HG03457 (cell line): ENCODE measurements around the gene UPK1A.
"Not testable (repeated sequence)": the region's sequence is repeated elsewhere in the genome, so short reads cannot be mapped to it uniquely, and the experiment has no call there.

ENCODE experiments used
- ATAC-seq: cut with Tn5 transposase; IDR thresholded peaks from one replicate; pipeline ENCODE4 v1.9.1; 2021; ENCODE audit warnings: moderate number of reproducible peaks; ENCODE audit not compliant: unreplicated experiment

The UPK1A gene

DNA sequence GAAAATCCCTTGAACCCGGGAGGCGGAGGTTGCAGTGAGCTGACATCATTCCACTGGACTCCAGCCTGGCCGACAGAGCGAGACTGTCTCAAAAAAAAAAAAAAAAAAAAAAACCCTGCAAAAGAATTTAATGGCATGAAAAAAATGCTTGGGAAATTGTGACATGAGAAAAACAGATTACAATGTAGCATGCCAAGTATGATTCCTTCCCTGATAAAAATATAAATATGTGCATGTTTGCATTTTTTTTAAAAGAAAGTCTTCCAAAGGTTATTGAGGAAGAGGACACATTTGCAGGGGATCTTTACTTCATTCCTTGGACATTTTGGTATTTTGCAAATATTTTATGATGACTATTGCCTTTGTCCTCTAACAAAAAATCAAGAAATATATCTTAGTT, 23.5 kb downstream of the UPK1A start:
- ATAC-seq, result no peak

DNA sequence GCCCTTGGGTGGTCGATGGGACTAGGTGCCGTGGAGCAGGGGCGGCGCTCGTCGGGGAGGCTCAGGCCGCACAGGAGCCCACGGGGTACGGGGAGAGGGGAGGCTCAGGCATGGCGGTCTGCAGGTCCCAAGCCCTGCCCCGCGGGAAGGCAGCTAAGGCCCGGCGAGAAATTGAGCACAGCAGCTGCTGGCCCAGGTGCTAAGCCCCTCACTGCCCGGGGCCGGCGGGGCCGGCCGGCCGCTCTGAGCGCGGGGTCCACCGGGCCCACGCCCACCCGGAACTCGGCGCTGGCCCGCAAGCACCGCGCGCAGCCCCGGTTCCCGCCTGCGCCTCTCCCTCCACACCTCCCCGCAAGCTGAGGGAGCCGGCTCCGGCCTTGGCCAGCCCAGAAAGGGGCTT, 24.8 kb downstream of the UPK1A start:
- ATAC-seq, result not testable (repeated sequence)

DNA sequence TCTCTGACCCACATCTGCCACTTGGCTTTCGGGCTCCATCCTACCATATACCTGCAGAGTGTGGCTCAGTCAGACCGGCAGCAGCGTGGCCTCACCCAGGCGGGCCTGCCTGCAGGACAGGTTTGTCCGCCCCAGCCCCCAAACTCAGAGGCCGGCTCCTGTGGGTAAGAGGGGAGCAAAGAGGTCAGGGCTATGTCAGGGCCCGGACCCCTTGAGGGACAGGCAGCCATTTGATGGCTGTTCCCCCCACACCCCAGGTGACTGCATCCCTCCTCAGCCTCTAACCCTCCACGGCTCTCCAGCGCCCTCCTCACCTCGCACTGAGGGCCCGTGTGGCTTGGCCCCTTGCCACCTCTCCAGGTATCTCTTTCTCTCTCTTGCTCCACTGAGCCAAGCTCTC, 25.7 kb downstream of the UPK1A start:
- ATAC-seq, result no peak

DNA sequence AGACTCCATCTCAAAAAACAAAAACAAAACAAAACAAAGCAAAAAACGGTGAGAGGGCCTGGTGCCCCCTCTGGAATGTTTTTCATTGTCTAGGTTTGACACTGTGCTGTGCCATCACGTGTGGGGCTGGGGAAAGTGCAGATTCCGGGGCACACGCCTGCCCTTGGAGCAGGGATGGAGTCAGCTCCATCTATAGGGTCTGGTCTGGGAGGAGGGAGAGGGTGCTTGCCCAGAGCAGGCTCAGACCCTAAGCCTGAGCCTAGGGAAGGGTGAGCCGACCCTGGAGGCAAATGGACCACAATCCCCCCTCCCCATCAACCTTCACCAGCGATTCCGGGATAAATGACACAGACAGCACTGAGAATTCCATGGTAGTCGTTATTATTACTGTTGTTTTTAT, 27.1 kb downstream of the UPK1A start:
- no peak for ATAC-seq

DNA sequence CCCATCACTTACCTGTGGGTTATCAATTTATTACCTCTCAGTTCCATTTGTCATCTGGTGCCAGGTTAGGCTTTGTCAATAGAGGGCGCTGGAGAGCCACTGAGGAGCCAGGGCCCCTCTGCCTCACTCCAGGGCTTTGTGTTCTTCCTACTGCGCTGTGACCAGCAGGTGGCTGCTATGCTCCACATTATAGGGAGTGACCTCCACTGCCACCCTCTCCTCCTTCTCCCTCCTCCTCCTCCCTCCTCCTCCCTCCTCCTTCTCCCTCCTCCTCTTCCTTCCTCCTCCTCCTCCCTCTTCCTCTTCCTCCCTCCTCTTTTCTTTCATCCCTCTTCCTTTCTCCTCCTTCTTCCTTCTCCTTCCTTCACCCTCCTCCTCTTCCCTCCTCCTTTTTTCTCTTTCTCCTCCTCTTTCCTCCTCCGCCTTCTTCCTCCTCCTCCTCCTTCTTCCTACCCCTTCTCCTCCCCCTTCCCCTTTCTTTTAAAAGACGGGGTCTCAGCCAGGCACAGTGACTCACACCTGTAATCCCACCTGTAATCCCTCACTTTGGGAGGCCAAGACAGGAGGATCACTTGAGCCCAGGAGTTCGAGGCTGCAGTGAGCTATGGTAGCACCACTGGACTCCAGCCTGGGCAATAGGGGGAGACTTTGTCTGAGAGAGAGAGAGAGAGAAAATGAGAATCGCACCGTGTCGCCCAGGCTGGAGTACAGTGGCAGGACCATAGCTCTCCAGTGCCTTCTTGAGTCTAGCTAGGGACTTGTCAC, 27.7 kb downstream of the UPK1A start:
- no peak for ATAC-seq

DNA sequence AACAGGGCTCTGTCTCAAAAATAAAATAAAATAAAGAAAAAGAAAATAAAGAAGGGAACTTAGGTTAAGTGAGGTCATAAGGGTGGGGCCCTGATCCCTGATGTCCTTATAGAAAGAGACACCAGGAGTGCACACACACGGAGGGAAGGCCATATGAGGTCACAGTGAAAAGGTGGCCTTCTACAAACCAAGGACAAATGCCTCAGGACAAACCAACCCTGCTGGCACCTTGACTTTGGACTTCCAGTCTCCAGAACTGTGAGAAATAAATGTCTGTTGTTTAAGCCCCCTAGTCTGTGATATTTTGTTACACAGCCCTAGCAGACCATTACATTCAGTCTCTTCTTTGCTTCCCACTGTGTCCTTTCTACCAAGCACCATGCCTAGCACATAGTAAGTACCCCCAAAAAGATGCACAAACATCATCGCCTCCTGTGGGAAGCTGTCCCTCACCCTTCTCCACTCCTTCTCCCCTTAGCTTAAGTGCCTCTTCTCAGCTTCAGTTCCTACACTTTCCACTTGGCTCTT, 29.6 kb downstream of the UPK1A start:
- ATAC-seq, result no peak

DNA sequence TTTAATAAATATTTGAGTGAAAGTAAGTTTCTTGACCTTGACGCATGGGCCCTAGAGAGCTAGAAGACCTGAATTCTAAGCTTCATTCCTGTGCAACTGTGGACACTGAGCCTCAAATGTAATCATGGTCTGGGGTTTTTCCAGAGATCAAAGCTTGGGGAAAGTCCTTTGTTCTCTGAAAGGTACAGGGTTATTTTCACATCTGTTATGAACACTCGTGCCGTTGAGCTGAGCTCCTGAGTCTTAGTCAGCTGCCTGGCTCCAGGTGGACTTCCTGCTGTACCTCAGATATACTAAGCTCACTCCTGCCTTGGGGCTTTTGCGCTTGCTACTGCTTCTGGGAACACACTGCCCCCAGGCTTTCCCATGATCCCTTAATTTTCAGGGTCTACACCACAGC, 30.5 kb downstream of the UPK1A start:
- ATAC-seq, result no peak

DNA sequence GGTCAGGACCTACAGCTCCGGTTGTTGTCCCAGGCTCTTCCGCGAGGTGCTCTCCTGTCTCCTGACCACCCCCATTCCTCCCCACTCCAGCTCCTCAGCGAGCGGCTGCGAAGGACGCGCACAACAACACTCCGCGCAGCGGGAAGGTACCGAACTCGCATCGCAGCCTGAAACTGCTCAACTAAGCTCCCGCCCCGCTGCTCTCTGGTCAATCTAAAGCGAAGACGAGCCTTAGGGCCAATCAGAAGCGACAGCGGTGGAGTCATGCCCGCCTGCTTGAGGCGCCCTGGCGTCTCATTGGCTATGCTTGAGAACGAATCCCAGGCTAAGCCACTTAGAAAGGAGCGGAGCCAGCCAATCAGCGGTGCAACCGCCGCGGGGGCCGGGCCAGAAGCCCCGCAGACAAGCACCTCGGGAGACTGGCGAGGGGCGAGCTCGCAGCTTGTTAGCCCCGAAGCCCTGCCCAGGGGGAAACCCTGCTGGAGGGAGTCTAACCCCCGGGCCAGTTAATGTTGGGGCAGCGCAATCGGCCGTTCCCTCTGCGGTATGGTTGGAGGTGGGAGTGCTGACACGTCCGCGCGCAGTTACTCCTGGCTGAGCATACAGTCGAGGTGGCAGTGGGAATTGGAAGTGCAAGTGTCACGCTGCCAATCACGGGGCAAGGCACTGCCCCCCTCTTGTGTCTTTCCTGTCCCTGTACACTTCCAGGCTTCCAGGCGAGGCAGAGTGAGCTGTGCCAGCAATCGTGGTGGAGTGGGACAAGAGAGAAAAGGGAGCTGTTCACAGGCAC, 36.1 kb downstream of the UPK1A start:
- peak; percentile 86 for ATAC-seq

DNA sequence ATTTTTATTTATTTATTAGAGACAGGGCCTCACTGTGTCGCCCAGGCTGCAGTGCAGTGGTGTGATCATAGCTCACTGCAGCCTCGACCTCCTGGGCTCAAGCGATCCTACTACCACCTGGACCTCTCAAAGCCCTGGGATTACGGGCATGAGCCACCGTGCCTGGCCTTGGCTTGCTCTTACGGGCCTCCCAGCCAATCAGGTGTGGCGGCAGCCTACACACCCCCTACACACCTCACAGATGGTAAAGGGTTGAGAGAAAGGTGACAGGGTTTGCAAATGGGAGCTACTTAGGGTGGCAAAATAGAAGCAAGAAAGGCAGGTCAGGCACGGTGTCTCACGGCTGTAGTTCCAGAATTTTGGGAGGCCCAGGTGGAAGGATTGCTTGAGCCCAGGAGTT, 37.0 kb downstream of the UPK1A start:
- no peak for ATAC-seq

DNA sequence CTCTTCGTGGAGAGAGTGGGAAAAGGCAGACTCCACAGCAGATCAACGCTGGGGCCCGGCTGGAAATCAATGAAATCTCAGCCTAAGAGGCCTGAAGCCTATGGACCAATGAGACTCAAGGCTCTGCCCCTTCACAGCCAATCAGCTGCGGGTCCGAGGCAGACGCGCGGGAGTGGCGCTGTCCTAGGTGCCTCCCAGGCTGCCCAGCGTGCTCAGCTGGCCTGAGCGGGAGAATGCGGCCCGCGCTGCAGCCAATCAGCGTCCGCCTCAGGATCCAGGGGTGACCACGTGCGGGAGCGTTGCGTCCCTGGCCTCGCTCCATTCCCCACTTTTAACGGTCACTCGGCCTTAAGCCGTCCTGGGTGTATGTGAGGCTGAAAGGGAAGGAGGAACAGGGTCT, 37.9 kb downstream of the UPK1A start, which contains the start of gene ZBTB32:
TSS of gene ZBTB32 (plus strand) at position 341 of the 400 bp plus-strand sequence. CDS start 10,069 bp downstream, outside the sequence.
- no peak for ATAC-seq

DNA sequence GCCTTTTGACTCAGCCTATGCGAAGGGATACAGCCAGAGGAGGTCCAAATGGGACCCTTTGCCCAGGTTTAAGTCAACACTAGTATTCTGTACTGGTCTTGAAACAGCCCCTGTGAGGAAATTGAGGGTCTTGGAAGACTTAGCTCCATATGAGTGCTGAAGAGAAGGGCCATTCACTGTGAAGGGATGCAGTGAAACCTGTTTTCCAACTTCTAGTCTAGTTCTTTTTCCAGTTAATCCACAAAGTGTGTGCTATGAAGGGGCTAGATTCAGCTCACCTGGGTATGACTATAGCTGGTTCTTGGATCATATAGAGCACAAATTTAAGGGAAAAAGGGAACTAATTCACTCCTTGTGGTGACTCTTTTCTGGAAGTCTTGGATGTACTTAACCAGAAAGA, 42.1 kb downstream of the UPK1A start:
- no peak for ATAC-seq

DNA sequence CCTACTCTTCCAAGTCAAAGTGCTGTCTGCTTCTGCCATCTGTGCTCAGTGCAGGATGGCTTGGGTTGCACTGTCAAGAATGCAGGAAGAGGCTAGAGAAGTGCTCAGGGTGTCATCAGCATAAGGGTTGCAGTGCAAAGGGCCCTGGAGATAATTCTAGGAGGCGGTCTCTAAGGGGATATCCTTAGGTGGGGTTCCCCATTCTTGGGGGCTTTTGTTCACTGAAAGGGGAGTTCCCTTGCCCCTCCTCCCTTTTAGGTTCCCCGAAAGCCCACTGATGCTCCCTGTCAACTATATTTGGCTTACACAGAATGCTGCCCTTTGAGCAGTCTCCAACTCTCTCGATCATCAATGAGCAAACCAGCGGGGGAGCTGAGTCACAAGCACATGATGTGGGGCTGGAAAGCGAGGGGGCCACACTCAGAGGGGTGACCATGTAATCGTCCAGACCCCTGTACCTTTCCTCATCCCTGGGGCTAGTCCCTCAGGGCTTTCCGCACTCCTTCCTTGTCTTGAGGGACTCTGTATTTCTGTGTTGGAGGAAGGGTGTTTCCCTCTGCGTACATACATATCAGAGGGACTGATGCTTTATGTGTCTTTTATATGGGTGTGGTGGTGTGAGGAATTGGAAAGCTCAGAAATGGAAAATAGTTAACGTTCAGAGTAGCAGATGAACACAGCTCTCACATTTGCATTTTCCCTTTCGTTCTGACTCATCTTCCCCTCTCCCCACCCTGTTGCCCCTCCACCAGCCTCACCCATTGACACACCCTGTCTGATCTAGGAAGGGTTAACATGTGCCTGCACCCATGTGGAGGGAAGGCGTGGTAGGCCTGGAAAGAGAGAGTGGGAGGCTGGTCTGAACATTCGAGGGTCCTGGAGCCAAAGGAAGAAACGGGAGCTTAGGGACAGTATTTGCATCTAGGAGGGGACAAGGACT, 44.7 kb downstream of the UPK1A start:
- no peak for ATAC-seq

DNA sequence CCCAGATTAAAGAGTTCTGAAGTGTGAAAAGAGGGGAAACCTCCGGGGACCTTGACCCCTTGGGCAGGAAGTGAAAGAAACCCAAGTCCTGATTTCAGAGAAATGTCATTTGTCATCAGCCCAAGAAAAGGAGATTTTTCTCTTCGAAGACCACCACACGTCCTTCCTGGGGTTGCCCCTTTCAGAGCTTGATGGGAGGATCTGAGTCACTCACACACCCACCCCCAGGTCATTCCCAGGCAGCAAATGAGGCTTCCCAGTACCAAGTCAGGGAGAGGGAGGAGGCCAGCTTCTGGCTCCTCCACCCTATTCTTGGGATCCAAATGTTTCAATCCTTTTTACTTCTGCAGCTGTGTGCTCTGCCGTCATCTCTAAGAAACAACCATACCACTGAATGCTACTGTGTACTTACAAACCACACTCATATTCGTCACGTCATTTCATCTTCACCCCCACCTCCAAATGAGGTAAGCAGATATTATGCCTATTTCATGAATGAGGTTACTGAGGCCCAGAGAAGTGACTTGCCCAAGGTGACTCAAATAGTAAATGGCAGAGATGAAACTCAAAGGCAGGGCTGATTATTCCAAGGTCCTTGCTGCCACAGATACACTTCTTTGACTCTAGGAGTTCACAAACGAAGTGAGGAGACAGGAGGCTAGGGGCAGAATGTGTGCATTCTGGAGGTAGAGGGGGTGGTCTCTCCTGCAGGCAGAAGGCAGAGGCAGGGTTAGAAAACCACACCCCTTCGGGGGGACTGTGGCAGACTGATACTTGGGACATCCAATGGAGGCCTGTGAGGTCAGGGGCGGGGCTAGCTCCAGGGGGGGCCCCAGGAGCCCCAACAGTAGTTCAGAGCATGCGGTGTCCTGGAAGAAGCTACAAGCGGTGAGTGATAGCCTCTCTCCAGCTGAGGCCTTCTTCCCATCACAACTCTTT, 46.5 kb downstream of the UPK1A start:
- ATAC-seq, result no peak

DNA sequence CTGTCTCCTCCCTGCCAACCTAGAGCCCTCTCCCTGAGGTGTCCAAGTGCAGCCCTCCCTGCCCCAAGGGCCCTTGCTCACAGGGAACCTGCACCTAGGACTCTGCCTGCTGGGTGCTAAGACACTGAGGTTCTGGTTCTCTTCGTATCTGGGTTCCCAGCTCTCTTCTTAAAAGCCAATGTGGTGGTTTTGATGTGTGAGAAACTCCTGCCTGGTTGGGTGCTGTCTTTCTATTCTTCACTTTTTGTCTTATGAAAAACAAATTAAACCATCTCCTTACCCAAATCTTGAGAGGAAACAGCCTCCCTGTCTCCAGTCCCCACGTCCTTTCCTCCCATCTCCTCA, 47.2 kb downstream of the UPK1A start:
- no peak for ATAC-seq

DNA sequence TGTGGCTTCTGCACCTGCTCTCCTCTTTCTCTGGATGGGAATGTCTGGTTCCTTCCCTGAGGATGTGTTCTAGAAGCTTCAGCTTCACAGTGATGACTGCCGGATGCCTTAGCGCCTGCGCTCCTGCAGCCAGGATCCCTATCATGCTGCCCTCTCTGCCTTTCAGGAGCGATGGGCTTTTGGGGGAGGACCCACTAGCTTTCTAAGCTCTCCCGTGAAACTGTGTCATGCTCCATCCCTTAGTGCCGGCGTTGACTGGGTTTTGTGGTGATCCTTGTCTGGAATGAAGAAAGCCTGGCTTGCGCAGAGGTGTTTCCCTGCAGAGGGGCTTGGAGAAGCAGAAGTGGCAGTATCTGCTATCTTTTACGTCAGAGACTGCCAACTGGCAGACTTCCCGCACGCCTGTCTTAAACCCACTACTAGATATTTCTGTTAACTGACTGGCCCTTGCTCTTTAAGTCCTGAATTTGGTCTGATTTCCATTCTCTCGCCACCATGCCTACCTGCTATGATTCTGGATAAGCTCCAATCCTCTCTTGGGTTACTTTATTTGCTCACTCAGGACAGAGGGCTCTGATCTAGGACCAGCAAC, 47.7 kb downstream of the UPK1A start:
- no peak for ATAC-seq

DNA sequence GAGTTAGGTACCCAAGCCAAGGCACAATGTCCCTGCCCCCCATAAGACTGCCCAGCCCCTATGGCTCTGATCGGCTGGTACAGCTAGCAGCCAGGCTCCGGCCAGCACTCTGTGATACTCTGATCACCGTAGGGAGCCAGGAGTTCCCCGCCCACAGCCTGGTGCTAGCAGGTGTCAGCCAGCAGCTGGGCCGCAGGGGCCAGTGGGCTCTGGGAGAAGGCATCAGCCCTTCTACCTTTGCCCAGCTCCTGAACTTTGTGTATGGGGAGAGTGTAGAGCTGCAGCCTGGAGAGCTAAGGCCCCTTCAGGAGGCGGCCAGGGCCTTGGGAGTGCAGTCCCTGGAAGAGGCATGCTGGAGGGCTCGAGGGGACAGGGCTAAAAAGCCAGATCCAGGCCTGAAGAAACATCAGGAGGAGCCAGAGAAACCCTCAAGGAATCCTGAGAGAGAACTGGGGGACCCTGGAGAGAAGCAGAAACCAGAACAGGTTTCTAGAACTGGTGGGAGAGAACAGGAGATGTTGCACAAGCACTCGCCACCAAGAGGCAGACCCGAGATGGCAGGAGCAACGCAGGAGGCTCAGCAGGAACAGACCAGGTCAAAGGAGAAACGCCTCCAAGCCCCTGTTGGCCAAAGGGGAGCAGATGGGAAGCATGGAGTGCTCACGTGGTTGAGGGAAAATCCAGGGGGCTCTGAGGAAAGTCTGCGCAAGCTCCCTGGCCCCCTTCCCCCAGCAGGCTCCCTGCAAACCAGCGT, 48.5 kb downstream of the UPK1A start:
- ATAC-seq, result no peak

DNA sequence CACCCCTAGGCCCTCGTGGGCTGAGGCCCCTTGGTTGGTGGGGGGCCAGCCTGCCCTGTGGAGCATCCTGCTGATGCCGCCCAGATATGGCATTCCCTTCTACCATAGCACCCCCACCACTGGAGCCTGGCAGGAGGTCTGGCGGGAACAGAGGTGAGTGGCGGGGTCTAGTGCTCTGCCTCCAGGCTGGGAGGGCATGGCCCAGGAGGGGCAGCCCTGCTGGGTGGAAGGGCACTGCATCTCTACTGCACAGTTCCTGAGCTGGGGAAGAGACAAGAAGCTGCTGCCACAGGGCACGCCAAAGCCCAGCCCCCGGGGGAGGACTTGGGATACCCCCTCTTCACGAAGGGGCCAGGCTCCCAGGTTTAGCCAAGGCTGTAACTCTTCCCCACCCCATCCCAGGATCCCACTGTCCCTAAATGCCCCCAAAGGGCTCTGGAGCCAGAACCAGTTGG, 49.1 kb downstream of the UPK1A start:
- ATAC-seq, result no peak

DNA sequence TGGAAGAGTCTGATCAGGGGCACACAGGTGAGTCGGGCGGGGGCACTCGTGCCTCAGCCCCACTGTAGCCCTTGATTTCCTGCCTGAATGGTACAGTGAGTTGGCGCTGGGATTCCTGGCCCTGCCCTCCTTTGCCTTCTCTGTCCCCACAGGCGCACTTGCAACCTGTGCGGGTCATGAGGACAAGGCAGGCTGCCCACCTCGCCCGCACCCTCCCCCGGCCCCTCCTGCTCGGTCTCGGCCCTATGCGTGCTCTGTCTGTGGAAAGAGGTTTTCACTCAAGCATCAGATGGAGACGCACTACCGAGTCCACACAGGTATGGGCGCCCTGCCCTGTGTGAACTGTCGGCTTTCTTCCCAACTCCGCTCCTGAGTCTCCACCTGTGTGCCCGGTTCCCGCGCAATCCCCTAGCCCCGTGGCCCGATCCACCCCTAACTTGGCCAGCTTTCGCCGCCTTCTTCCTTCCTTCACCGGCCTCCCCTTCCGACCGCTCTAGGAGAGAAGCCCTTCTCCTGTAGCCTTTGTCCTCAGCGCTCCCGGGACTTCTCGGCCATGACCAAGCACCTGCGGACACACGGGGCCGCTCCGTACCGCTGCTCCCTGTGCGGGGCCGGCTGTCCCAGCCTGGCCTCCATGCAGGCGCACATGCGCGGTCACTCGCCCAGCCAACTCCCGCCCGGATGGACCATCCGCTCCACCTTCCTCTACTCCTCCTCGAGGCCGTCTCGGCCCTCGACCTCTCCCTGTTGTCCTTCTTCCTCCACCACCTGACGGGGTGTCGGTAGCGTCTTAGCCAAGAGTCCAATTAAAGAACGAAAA, 49.9 kb downstream of the UPK1A start:
- peak; percentile 3 for ATAC-seq
